H1 (cell line): ENCODE measurements around the gene METRNL.

Experiments used
- CTCF ChIP-seq, 3 experiments: IDR thresholded peaks; 1 replicate in 2 of 3; 2 replicates in 1 of 3; pipeline versions ENCODE4 v1.5.1 to v1.6.1; 2011; ENCODE audit warnings: low read length in 3 of 3, mild to moderate bottlenecking in 3 of 3, inconsistent platforms in 2 of 3, low read depth in 1 of 3, moderate library complexity in 1 of 3; ENCODE audit not compliant: insufficient read depth in 1 of 3; ENCODE audit errors: control extremely low read depth in 1 of 3
- EZH2 ChIP-seq: fragments of 200-600 bp; sonication (generic); IDR thresholded peaks from 2 replicates; pipeline ENCODE4 v1.7.1; 2012; ENCODE audit warnings: low read depth, mild to moderate bottlenecking, moderate library complexity, low read length, inconsistent platforms; ENCODE audit not compliant: severe bottlenecking
- POLR2A ChIP-seq, 2 experiments: IDR thresholded peaks; 1 replicate in 1 of 2; 2 replicates in 1 of 2; pipeline ENCODE4 v1.6.1; 2011; ENCODE audit warnings: low read depth in 2 of 2, low read length in 2 of 2, mild to moderate bottlenecking in 2 of 2; ENCODE audit errors: control extremely low read depth in 1 of 2
- SIX5 ChIP-seq: IDR thresholded peaks from 2 replicates; pipeline ENCODE4 v1.6.1; 2011; ENCODE audit warnings: mild to moderate bottlenecking, low read depth, low read length

- TF ChIP-seq SIX5 (no peak), CTCF (IDR thresholded peaks at IDR 0.05; ENCODE audit: control extremely low read depth in 1 of 3, insufficient read depth in 1 of 3, low read depth in 1 of 3, low read length in 3 of 3) (no peak), POLR2A (IDR thresholded peaks at IDR 0.05; ENCODE audit: control extremely low read depth in 1 of 2, low read depth in 2 of 2, low read length in 2 of 2) (no peak), EZH2 (no peak)
These were observed 19.1 kb downstream of the METRNL start for GRCh38 chr17:83098241-83099085.
